Measurements from ENCODE around the gene SPRR4.

The SPRR4 gene

GRCh38 chr1:152970495-152970894 lies at the start of gene SPRR4:
Gene SPRR4, plus strand, starts transcription at chr1:152970648. Its CDS starts 1,243 bp downstream, at chr1:152971891.
- DNase-seq: no peak

- DNase-seq: no peak
Observed at GRCh38 chr1:152924191-152924590, 46.3 kb upstream of the SPRR4 start.

- peak in 1 of 2 donors; percentile 3 for DNase-seq
Observed at GRCh38 chr1:152926091-152926490, 44.4 kb upstream of the SPRR4 start.

GRCh38 chr1:152928671-152929070 lies 41.8 kb upstream of the SPRR4 start:
- DNase-seq: no peak

GRCh38 chr1:152932170-152932811 lies 38.2 kb upstream of the SPRR4 start:
- DNase-seq: no peak

GRCh38 chr1:152933196-152933595 lies 37.3 kb upstream of the SPRR4 start:
- no peak for DNase-seq

GRCh38 chr1:152940614-152941013 lies 29.8 kb upstream of the SPRR4 start:
- no peak for DNase-seq

- no peak for DNase-seq
Observed at GRCh38 chr1:152941037-152941711, 29.3 kb upstream of the SPRR4 start.

- no peak for DNase-seq
Observed at GRCh38 chr1:152942161-152942560, 28.3 kb upstream of the SPRR4 start.

- no peak for DNase-seq
Observed at GRCh38 chr1:152946248-152946647, 24.2 kb upstream of the SPRR4 start.

- DNase-seq: no peak
Observed at GRCh38 chr1:152946651-152947256, 23.7 kb upstream of the SPRR4 start, which contains the start of gene SPRR5. Gene SPRR5, plus strand, starts transcription at chr1:152947206. Its CDS starts 1,349 bp downstream, at chr1:152948555.

GRCh38 chr1:152951711-152952110 lies 18.7 kb upstream of the SPRR4 start:
- no peak for DNase-seq

- no peak for DNase-seq
Observed at GRCh38 chr1:152953761-152954160, 16.7 kb upstream of the SPRR4 start.

GRCh38 chr1:152954436-152954835 lies 16.0 kb upstream of the SPRR4 start:
- no peak for DNase-seq

- no peak for DNase-seq
Observed at GRCh38 chr1:152957561-152957960, 12.9 kb upstream of the SPRR4 start.

- DNase-seq: no peak
Observed at GRCh38 chr1:152959273-152959672, 11.2 kb upstream of the SPRR4 start.

GRCh38 chr1:152959801-152960451 lies 10.5 kb upstream of the SPRR4 start:
- no peak for DNase-seq

GRCh38 chr1:152960452-152961044 lies 9.9 kb upstream of the SPRR4 start:
- DNase-seq: no peak

- DNase-seq: no peak
Observed at GRCh38 chr1:152961226-152961891, 9.1 kb upstream of the SPRR4 start.

GRCh38 chr1:152962876-152963415 lies 7.5 kb upstream of the SPRR4 start:
- no peak for DNase-seq

- DNase-seq: no peak
Observed at GRCh38 chr1:152964536-152964935, 5.9 kb upstream of the SPRR4 start.

GRCh38 chr1:152965853-152966252 lies 4.6 kb upstream of the SPRR4 start:
- DNase-seq: no peak

Measured in inflammatory macrophage treated with lipopolysaccharide for 1 hour (primary cell).